CD4-positive, alpha-beta T cell treated with Interleukin-17A for 4 hours (primary cell): Measurements from ENCODE around the gene ABLIM2.
A peak's percentile ranks its signal among the peaks of the same experiment; 100 is the strongest.
"Not testable (repeated sequence)": the region's sequence is repeated elsewhere in the genome, so short reads cannot be mapped to it uniquely, and the experiment has no call there.

Experiments used
- DNase-seq: peaks from one replicate; pipeline ENCODE4 v3.0.0-alpha.2; 2020; ENCODE audit warnings: mixed read lengths

Gene ABLIM2

GRCh38 chr4:7924163-7924562 lies 234.4 kb downstream of the ABLIM2 start:
- DNase-seq, result no peak

- no peak for DNase-seq
Measured at GRCh38 chr4:7922466-7922865, 236.1 kb downstream of the ABLIM2 start.

- no peak for DNase-seq
Measured at GRCh38 chr4:7918981-7919380, 239.6 kb downstream of the ABLIM2 start.

- DNase-seq, result not testable (repeated sequence)
Measured at GRCh38 chr4:7918187-7918586, 240.4 kb downstream of the ABLIM2 start.

- no peak for DNase-seq
Measured at GRCh38 chr4:7917669-7918068, 240.9 kb downstream of the ABLIM2 start.

GRCh38 chr4:7915875-7916242 lies 242.8 kb downstream of the ABLIM2 start:
- DNase-seq, result peak; percentile 14
